SK-N-MC (cell line): ENCODE data around the gene IQCN.

Experiments
- EZH2 ChIP-seq: fragments of 200-600 bp; sonication (generic); IDR thresholded peaks from one replicate; pipeline ENCODE4 v1.6.1; 2017; ENCODE audit warnings: antibody characterized with exemption
- FOXP2 ChIP-seq: optimal IDR thresholded peaks from 2 replicates; pipeline ENCODE3; 2011; ENCODE audit warnings: mild to moderate bottlenecking, moderate library complexity; ENCODE audit not compliant: insufficient read depth; ENCODE audit errors: extremely low read length, control extremely low read depth
- POLR2AphosphoS5 ChIP-seq: IDR thresholded peaks from 2 replicates; pipeline ENCODE4 v1.6.1; 2012; ENCODE audit warnings: mild to moderate bottlenecking, low read depth, low read length, borderline replicate concordance

DNA sequence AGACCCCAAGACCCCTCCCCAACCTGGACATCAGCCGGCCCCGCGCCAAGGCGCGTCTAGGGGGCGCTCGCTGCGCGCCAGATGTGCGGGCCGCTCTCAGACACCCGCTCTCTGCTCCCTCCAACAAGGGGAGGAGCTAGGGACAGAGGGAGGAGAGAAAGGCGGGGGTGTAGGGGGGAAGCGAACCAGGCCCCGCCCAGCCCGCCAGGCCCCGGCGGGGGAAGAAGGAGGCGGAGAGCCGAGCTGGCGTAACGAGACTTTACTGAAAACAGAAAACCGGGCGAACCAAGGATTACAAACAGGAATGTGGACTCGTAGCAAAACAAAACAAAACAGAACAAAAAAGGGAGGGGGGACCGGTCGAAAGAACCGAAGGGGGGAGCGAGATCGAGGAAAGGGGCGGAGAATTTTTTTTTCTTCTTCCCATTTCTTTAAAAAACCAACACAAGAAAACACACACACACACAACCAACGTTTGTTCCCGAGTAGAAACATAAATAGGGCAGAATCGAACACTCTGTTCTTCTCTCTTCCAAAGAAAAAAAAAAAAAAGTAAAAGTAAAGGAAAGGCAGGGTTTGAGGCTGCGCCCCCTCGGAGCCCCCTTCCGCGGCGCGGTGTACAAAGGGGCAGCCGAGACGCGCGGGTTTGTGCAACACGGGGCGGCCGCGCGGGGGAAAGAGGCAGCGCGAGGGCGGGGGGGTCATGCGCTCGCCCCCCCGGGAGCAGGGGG is 5.4 kb upstream of the IQCN start:
- TF ChIP-seq POLR2AphosphoS5 (peak; percentile 57; the same call in 1 of the 2 replicates), EZH2 (no peak), FOXP2 (peak; percentile 5)
